ENCODE measurements around the gene P2RX4. TPM values are rescaled to one million over a fixed set of nuclear protein-coding genes. Genes with fewer than 3 reads are reported as not detected.
"Not testable (repeated sequence)": the region's sequence is repeated elsewhere in the genome, so short reads cannot be mapped to it uniquely, and the experiment has no call there.

The P2RX4 gene
- total RNA-seq, 1 donor from 2014 or later = 26.5 TPM

- DNase-seq (ENCODE audit: extremely low spot score in 2 of 2) = no peak
- TF ChIP-seq CTCF (IDR thresholded peaks at IDR 0.05) = no peak
- no peak for TF ChIP-seq POLR2A (IDR thresholded peaks at IDR 0.05)
- no peak for TF ChIP-seq POLR2AphosphoS5 (IDR thresholded peaks at IDR 0.05; ENCODE audit: insufficient read depth in 1 of 2, low read depth in 1 of 2)
- Histone ChIP-seq H3K36me3 (peaks cover 0 to 64% of the 10 kb centered on the region in 2 donors), H3K27ac (no peak overlapping the region), H3K9me3 (no peaks in the 10 kb centered on the region), H3K4me1 (no peaks in the 10 kb centered on the region), H3K27me3 (no peaks in the 10 kb centered on the region), H3K4me3 (no peak overlapping the region)
- intact Hi-C loops (cut with DNase I) = no loop called here
These were observed 41.9 kb downstream of the P2RX4 start for GRCh38 chr12:121251838-121252237.

DNA sequence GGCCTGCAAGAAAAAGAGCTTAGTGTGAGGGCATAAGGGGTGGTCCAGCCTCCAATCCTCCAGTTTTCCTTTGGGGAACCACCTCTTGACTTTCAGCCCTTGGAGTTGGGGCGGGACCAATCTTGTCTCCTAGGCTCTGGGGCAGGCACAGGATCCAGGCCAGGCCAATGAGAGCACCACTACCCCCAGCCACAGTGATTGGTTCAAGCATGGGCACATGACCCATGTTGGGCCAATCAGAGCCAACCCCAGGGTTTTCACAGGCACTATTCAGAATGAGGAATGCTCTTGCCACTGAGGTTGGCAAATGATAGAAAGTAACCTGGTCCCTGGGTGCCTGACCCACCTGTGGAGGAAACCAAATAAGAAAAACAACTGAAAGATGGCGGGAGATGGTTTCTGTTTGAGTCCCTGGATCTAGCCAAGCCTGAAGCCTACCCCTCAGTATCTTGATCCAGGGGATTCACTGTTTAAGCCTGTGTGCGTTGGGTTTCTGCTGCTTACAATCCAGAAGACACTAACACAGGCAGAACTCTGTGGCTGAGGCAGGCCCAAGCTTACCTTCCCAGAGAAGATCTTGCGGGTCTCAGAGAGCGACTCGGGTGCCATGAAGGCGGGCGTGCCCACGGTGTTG, 42.9 kb downstream of the P2RX4 start:
- Histone ChIP-seq H3K4me1 (no peaks in the 10 kb centered on the region), H3K36me3 (peaks cover 0 to 62% of the 10 kb centered on the region in 2 donors), H3K4me3 (no peak overlapping the region), H3K9me3 (no peaks in the 10 kb centered on the region), H3K27me3 (no peaks in the 10 kb centered on the region), H3K27ac (no peak overlapping the region)
- intact Hi-C loops (cut with DNase I) = no loop called here
- TF ChIP-seq POLR2AphosphoS5 (IDR thresholded peaks at IDR 0.05; ENCODE audit: insufficient read depth in 1 of 2, low read depth in 1 of 2) (no peak), POLR2A (IDR thresholded peaks at IDR 0.05) (no peak), CTCF (IDR thresholded peaks at IDR 0.05) (no peak)
- no peak for DNase-seq (ENCODE audit: extremely low spot score in 2 of 2)

DNA sequence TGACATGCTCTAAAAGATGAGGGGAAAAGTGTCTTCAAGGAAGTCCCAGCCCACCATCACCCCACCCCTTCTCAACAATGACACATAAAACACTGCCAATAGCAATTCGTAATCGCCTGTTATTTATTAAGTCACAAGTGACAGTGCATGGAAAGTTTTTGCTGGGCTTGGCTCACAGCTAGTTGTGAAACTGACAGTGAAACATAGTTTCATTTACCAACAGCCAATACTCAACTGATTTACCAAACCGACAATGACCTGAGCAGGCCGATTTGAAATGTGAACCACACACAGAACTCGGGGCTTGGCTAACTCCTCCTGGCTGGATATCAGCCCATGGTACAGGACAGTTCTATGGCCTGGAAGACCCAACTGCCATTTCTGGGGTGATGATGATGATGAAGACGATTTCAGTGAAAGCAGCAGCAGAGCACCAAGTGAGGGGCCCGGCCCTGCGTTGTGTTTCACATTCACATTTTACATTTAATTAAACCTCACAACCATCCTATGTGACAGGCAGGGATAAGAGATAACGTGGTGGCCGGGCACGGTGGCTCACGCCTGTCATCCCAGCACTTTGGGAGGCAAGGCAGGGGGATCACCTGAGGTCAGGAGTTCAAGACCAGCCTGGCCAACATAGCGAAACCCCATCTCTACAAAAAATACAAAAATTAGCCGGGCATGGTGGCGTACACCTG, 43.9 kb downstream of the P2RX4 start:
- Histone ChIP-seq H3K4me1 (no peaks in the 10 kb centered on the region), H3K36me3 (peaks cover 0 to 53% of the 10 kb centered on the region in 2 donors), H3K9me3 (no peaks in the 10 kb centered on the region), H3K27me3 (no peaks in the 10 kb centered on the region), H3K27ac (no peak overlapping the region), H3K4me3 (no peak overlapping the region)
- DNase-seq (ENCODE audit: extremely low spot score in 2 of 2) = no peak
- intact Hi-C loops (cut with DNase I) = no loop called here
- TF ChIP-seq CTCF (IDR thresholded peaks at IDR 0.05) = no peak
- TF ChIP-seq POLR2AphosphoS5 (IDR thresholded peaks at IDR 0.05; ENCODE audit: insufficient read depth in 1 of 2, low read depth in 1 of 2) = no peak
- TF ChIP-seq POLR2A (IDR thresholded peaks at IDR 0.05) = no peak

DNA sequence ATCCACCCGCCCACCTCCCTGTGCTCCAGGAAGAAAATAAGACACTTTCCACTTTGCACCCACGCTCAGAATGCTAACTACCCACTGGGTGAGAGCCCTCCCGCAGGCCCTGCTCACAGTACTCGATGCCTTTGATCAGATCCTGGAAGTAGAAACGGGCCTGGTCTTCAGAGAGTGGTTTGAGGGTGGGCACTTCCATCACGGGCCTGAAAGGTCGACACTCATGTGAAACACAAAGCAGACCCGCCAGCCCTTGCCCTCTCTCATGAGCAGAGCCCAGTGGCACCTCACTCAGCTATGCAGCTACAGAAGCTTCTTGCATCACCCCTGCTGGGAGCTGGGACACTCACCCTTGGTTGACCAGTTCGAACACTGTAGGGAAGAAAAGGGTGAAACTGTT, 45.5 kb downstream of the P2RX4 start:
- no peaks in the 10 kb centered on the region for H3K9me3 ChIP-seq
- no peaks in the 10 kb centered on the region for H3K27me3 ChIP-seq
- H3K4me3 ChIP-seq = no peak overlapping the region
- H3K27ac ChIP-seq = no peak overlapping the region
- no peak for DNase-seq (ENCODE audit: extremely low spot score in 2 of 2)
- peaks cover 0 to 55% of the 10 kb centered on the region in 2 donors for H3K36me3 ChIP-seq
- no peaks in the 10 kb centered on the region for H3K4me1 ChIP-seq
- intact Hi-C loops (cut with DNase I) = no loop called here
- no peak for TF ChIP-seq POLR2A (IDR thresholded peaks at IDR 0.05)
- no peak for TF ChIP-seq CTCF (IDR thresholded peaks at IDR 0.05)
- no peak for TF ChIP-seq POLR2AphosphoS5 (IDR thresholded peaks at IDR 0.05; ENCODE audit: insufficient read depth in 1 of 2, low read depth in 1 of 2)

DNA sequence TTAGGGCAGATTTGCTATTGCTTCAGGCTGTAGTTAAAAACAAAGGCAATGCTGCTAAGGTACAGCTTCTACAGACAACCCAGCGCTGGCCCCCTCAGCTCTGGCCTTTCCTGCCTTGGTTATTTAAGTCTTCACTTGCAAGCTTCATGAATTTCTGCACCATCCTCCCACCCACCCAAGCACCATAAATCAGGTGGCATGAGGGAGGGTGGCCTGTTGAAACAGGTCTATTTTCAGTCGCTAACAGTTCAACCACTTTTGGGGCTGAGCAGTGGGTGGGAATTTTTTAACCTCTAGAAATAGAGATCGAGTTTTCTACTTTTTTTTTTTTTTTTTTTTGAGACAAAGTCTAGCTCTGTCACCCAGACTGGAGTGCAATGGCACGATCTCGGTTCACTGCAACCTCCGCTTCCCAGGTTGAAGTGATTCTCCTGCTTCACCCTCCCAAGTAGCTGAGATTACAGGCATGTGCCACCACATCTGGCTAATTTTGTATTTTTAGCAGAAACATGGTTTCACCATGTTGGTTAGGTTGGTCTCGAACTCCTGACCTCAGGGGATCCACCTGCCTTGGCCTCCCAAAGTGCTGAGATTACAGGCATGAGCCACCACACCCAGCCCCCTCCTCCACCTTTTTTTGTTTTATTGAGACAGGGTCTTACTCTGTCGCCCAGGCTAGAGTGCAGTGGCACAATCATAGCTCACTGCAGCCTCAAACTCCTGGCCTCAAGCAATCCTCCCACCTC, 47.9 kb downstream of the P2RX4 start:
- H3K36me3 ChIP-seq = peaks cover 0 to 59% of the 10 kb centered on the region in 2 donors
- H3K9me3 ChIP-seq; DNase-seq (ENCODE audit: extremely low spot score in 2 of 2); H3K4me3 ChIP-seq; H3K27me3 ChIP-seq; H3K4me1 ChIP-seq; H3K27ac ChIP-seq; intact Hi-C loops (cut with DNase I): not testable (repeated sequence)
